ENCODE results near the gene REC8. TPM values are rescaled to one million over a fixed set of nuclear protein-coding genes. Genes with fewer than 3 reads are reported as not detected.
"Not testable (repeated sequence)": the region's sequence is repeated elsewhere in the genome, so short reads cannot be mapped to it uniquely, and the experiment has no call there.

Gene REC8
- total RNA-seq, 2 experiments from 2014 or later: 54.5 to 58.6 TPM

DNA sequence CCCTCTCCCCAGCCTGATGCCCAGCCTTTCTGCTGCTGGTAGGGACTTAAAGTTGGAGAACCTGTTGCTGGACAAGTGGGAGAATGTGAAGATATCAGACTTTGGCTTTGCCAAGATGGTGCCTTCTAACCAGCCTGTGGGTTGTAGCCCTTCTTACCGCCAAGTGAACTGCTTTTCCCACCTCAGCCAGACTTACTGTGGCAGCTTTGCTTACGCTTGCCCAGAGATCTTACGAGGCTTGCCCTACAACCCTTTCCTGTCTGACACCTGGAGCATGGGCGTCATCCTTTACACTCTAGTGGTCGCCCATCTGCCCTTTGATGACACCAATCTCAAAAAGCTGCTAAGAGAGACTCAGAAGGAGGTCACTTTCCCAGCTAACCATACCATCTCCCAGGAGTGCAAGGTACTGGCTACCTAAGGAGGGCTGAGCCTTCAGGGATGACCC is 35.2 kb downstream of the REC8 start:
- ChIA-PET POLR2A (interaction anchor here (1.0 to 4.1 kb wide), 3 partner anchors 8 to 93 kb away, joined by 3 to 23 read pairs (median 3); partner anchors contain the start of genes DCAF11 and TM9SF1), CTCF (interaction anchor here (1.0 kb wide), 1 partner anchor 101 kb away, joined by 3 read pairs; the partner anchor contains the start of gene CIDEB)
- ATAC-seq: no peak
- no peaks in the 10 kb centered on the region for H3K27me3 Mint-ChIP-seq (ENCODE audit: low read depth)
- H3K9me3 Mint-ChIP-seq (ENCODE audit: insufficient read depth): peaks cover 7% of the 10 kb centered on the region
- H3K36me3 Mint-ChIP-seq (ENCODE audit: low read depth): peaks cover 83% of the 10 kb centered on the region
- peak overlapping the region; percentile 46 for H3K27ac Mint-ChIP-seq
- DNase-seq: no peak
- H3K4me1 Mint-ChIP-seq (ENCODE audit: low read depth): peaks cover 21% of the 10 kb centered on the region
- H3K4me3 Mint-ChIP-seq: no peak overlapping the region

DNA sequence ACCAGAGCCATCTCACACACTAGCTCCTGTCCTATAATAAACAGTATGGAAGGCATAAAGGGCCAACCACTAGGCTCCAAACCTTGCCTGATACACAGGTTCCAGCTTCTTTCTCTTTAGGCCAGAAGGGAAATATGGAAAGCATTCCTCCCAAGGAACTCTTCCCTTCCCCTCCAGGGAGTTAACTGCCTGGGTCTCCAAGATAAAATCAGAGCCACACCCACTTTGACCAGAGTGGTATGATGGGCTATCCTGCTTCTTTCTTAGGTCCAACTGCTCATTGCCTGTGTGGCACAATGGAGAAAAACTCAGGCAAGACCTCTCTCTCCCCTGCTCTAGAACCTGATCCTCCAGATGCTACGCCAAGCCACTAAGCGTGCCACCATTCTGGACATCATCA is 35.7 kb downstream of the REC8 start:
- DNase-seq (no peak), ATAC-seq (no peak)
- no peak overlapping the region for H3K4me3 Mint-ChIP-seq
- H3K27me3 Mint-ChIP-seq (ENCODE audit: low read depth): no peaks in the 10 kb centered on the region
- peaks cover 78% of the 10 kb centered on the region for H3K36me3 Mint-ChIP-seq (ENCODE audit: low read depth)
- peaks cover 5% of the 10 kb centered on the region for H3K9me3 Mint-ChIP-seq (ENCODE audit: insufficient read depth)
- POLR2A ChIA-PET: interaction anchor here (1.0 to 4.1 kb wide), 3 partner anchors 8 to 94 kb away, joined by 3 to 23 read pairs (median 3); partner anchors contain the start of genes DCAF11 and TM9SF1
- H3K4me1 Mint-ChIP-seq (ENCODE audit: low read depth): peaks cover 25% of the 10 kb centered on the region
- H3K27ac Mint-ChIP-seq: no peak overlapping the region
- CTCF ChIA-PET: no interaction called here

DNA sequence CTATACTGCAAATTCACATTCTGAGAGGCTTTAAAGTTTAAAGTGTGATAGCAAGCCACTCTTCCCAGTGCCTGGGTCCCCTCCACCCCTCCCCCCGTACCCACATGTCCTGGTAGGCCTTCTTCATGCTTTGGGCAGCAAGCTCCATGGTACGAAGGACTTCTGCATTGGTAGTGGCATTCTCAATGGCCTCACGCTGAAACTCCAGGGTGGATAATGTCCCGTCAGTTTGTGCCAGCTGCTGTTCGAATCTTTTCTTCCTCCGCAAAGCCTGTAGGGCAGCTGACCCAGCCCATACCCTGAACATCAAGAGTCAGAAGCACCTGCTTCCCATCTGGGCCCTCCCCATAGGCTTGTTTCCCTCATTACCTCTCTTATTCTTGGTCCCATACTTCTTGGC is 39.4 kb downstream of the REC8 start:
- H3K4me3 Mint-ChIP-seq: peak overlapping the region; percentile 87
- H3K4me1 Mint-ChIP-seq (ENCODE audit: low read depth): peaks cover 48% of the 10 kb centered on the region

DNA sequence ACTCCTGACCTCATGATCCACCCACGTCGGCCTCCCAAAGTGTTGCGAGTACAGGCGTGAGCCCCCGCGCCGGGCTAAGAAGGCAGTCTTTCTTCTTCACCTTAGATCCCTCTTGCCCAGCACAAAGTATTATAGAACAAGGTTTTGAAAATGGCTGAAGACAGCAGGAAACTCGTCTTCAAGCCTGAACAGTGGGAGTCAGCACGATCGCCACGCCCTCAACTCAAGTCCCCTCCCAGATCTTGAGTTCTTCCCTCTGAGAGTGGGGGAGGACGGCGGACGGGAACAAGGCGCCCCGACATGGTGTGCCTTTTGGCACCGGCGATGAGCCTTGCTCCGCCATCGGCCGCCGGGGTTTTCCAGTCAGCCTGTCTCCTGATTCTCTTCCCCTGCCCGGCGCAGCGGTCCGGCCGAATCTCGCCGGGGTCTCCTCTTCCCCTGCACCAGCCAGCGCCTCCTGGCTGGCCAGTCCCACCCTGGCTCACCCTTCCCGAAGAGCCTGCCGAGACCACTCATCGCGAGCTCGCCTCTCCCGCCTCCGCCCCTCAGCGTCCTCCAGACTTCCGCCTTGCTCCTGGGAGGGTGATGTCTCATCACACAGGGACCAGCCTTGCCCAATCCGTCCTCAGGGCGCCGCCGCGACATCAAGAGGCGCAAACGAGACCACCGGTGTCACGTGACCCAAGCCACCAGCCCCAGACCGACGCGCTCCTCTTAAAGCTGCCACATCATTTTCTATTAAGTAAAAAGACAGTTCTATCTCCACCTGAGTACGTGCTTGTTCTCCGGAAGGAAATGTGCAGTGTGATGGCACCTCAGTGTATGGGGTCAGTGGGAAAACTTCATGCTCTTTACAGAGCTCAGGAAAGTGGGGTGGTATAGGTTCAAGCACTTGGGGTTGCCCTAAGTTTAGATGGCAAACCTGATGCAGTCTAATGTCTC is 41.3 kb downstream of the REC8 start, which contains the start of gene CHMP4A:
Gene CHMP4A, minus strand, starts transcription at position 565 of the 942 bp plus-strand sequence. Its CDS starts 49 bp downstream, at position 516.
- peaks cover 50% of the 10 kb centered on the region for H3K4me1 Mint-ChIP-seq (ENCODE audit: low read depth)
- H3K36me3 Mint-ChIP-seq (ENCODE audit: low read depth): peaks cover 59% of the 10 kb centered on the region
- ATAC-seq (peak; percentile 87), DNase-seq (peak; percentile 99)
- peak within 1 kb of the TSS; percentile 87 for H3K4me3 Mint-ChIP-seq
- H3K9me3 Mint-ChIP-seq (ENCODE audit: insufficient read depth): no peaks in the 10 kb centered on the region
- ChIA-PET POLR2A (interaction anchor here (0.6 to 8.8 kb wide), 37 partner anchors 8 to 891 kb away, joined by 3 to 87 read pairs (median 5); partner anchors contain the start of genes ADCY4, CIDEB, DHRS1 and EMC9), CTCF (interaction anchor here (0.7 to 4.0 kb wide), 20 partner anchors 10 to 218 kb away, joined by 3 to 47 read pairs (median 6); partner anchors contain the start of genes CIDEB, DHRS1, IPO4 and IRF9)
- peak within 1 kb of the TSS; percentile 97 for H3K27ac Mint-ChIP-seq
- H3K27me3 Mint-ChIP-seq (ENCODE audit: low read depth): no peaks in the 10 kb centered on the region

More for the DNA sequence above, 39.4 kb downstream of the REC8 start:
- Mint-ChIP-seq H3K27ac (peak overlapping the region; percentile 97), H3K36me3 (ENCODE audit: low read depth) (peaks cover 69% of the 10 kb centered on the region), H3K27me3 (ENCODE audit: low read depth) (no peaks in the 10 kb centered on the region), H3K9me3 (ENCODE audit: insufficient read depth) (no peaks in the 10 kb centered on the region)
- CTCF ChIA-PET: interaction anchor here (0.8 to 4.0 kb wide), 3 partner anchors 16 to 97 kb away, joined by 3 to 22 read pairs (median 3); partner anchors contain the start of genes CIDEB, TINF2 and TM9SF1
- DNase-seq (no peak), ATAC-seq (no peak)
- POLR2A ChIA-PET: interaction anchor here (0.8 to 8.8 kb wide), 2 partner anchors 17 to 56 kb away, joined by 3 to 87 read pairs; partner anchors contain the start of gene TM9SF1

DNA sequence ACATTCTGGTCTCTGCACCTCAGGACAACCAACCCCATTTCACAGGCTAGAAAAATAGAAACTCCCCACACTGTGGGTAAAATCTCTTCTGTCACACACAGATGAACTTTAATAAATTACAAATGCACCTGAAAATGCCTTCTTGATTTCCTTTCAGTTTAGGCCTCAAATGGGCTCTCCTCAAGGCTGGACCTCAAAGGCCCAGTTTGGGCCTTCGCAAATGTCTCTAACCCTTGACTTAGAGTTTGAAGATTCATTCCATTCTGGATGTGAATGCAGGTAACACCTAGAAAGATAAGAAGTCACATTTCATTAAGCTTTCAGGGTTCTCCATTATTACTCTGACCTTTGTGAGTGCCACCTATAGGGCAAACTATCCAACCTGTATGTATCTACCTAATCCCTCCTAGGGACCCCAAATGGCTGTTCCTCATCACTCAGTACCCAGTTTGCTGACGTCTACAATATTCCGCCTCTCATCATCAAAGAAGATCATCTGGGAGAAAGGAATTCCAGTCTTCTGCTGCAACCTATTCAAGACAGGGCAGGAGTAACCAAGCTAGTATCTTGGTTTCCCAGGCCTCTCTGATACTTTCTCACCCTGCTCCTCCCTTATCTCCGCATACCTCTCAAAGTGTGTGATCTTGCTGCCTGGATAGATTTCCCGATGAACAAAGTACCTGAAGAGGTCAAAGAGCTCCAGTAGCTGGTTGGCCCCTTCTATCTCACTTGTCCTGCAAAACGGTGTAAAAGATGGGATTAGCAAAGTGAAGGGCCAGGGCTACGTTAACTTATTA is 42.2 kb downstream of the REC8 start:
- Mint-ChIP-seq H3K27me3 (ENCODE audit: low read depth) (no peaks in the 10 kb centered on the region), H3K36me3 (ENCODE audit: low read depth) (peaks cover 56% of the 10 kb centered on the region), H3K27ac (peak overlapping the region; percentile 97), H3K4me1 (ENCODE audit: low read depth) (peaks cover 50% of the 10 kb centered on the region), H3K9me3 (ENCODE audit: insufficient read depth) (no peaks in the 10 kb centered on the region), H3K4me3 (peak overlapping the region; percentile 87)
- DNase-seq (no peak), ATAC-seq (no peak)
- CTCF ChIA-PET: interaction anchor here (0.6 to 4.0 kb wide), 23 partner anchors 11 to 222 kb away, joined by 3 to 47 read pairs (median 6); partner anchors contain the start of genes CIDEB, DHRS1, IPO4 and IRF9
- POLR2A ChIA-PET: interaction anchor here (0.6 to 8.8 kb wide), 38 partner anchors 9 to 892 kb away, joined by 3 to 87 read pairs (median 5); partner anchors contain the start of genes ADCY4, CIDEB, DHRS1 and EMC9

DNA sequence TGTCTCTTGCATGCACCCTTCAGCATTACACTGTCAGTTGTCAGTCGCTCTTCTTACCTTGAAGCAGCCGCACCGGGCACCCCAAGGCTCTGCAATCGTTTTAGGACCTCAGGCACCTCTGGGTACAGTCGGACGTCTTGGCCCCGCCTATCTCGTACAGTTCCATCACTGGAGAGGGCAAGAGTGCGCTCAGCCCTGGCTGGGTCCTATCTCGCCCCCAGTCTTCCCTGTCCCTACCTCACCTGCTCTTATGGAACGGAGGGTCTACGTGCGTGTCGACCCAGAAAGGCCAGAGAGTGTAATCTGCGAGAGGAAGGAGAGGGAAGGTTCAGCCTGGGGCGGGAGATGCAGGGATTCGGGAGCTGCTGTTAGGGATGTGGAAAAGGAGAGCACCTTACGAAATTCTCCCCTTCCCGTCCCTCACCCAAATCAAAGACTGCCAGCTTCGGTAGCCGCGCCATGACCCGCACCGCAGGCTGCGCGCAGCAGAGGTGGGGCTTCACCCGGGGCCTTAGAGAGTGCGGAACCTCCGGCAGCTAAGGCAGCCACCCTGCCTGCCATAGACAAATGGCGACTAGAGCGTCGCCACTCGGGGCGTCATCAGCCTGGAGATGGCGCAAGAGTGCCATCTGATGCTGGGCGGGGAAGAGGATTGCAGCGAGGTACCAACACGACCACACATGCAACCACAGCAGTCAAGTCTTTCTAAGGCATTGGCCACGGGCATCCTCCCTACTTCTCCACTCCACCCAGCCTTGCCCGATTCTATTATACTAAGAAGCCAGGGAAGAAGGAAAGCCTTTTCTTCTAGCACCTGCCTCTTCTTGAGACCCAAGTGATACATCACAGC is 43.8 kb downstream of the REC8 start, which contains the start of gene MDP1:
Gene MDP1, minus strand, starts transcription at position 572 of the 850 bp plus-strand sequence. Its CDS starts 111 bp downstream, at position 461.
- H3K9me3 Mint-ChIP-seq (ENCODE audit: insufficient read depth): no peaks in the 10 kb centered on the region
- peaks cover 46% of the 10 kb centered on the region for H3K4me1 Mint-ChIP-seq (ENCODE audit: low read depth)
- peak within 1 kb of the TSS; percentile 97 for H3K27ac Mint-ChIP-seq
- ChIA-PET CTCF (interaction anchor here (0.5 to 3.7 kb wide), 31 partner anchors 9 to 224 kb away, joined by 3 to 47 read pairs (median 5); partner anchors contain the start of genes CIDEB, DHRS1, GMPR2 and IPO4), POLR2A (interaction anchor here (0.6 to 8.8 kb wide), 18 partner anchors 13 to 895 kb away, joined by 3 to 87 read pairs (median 5); partner anchors contain the start of genes DCAF11, DHRS1, EMC9 and GMPR2)
- DNase-seq: peak; percentile 93
- H3K4me3 Mint-ChIP-seq: peak within 1 kb of the TSS; percentile 94
- H3K36me3 Mint-ChIP-seq (ENCODE audit: low read depth): peaks cover 42% of the 10 kb centered on the region
- no peaks in the 10 kb centered on the region for H3K27me3 Mint-ChIP-seq (ENCODE audit: low read depth)
- ATAC-seq: peak; percentile 77

DNA sequence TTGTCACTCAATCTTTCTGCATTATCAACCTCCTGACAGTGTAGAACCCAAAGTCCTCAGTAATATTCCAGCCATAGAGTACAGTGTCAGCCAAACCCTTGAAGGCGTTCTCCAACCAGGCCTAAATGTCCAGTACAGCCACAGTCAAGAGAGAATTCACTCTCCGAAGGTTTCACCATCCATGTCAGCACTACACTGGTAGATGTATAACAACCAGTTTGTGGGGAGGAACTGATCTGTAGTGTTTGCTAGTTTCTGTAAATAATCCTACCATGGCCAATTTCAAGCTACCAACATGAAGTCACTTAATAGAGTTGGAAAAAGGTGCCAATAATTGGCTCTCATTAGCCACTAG is 44.4 kb downstream of the REC8 start:
- ATAC-seq: no peak
- ChIA-PET POLR2A (interaction anchor here (0.6 to 8.8 kb wide), 17 partner anchors 13 to 895 kb away, joined by 3 to 87 read pairs (median 5); partner anchors contain the start of genes DCAF11, DHRS1, EMC9 and GMPR2), CTCF (interaction anchor here (0.5 to 3.7 kb wide), 23 partner anchors 9 to 215 kb away, joined by 3 to 47 read pairs (median 6); partner anchors contain the start of genes CIDEB, DHRS1, GMPR2 and IRF9)
- Mint-ChIP-seq H3K27me3 (ENCODE audit: low read depth) (no peaks in the 10 kb centered on the region), H3K36me3 (ENCODE audit: low read depth) (peaks cover 36% of the 10 kb centered on the region), H3K27ac (peak overlapping the region; percentile 97), H3K4me3 (peak overlapping the region; percentile 94), H3K9me3 (ENCODE audit: insufficient read depth) (no peaks in the 10 kb centered on the region), H3K4me1 (ENCODE audit: low read depth) (peaks cover 44% of the 10 kb centered on the region)
- DNase-seq: no peak

DNA sequence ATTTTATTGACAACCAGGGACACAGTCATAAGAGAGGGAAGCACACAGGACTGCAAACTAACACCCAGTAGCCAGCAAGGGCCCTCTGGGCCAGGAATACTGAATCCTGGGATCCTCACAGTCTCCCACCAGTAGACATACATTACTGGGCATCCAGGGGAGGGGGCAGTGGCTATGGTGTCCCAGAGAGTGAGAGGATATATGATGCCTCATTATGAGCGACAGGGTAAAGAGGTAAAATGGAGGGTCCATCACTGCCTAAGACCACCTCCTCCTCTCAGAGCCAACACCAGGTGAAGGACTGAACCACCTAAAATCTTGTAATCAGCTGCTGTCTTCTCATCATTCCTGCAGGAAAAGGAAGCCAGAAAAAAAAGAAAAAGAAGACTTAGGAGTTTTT is 45.0 kb downstream of the REC8 start:
- ChIA-PET CTCF (interaction anchor here (1.7 to 1.8 kb wide), 2 partner anchors 26 to 63 kb away, joined by 11 to 29 read pairs; partner anchors contain the start of gene TINF2), POLR2A (interaction anchor here (1.8 to 8.8 kb wide), 2 partner anchors 22 to 28 kb away, joined by 6 to 87 read pairs; partner anchors contain the start of genes IPO4 and TM9SF1)
- H3K9me3 Mint-ChIP-seq (ENCODE audit: insufficient read depth); H3K27me3 Mint-ChIP-seq (ENCODE audit: low read depth); ATAC-seq; H3K4me3 Mint-ChIP-seq; DNase-seq: not testable (repeated sequence)
- Mint-ChIP-seq H3K36me3 (ENCODE audit: low read depth) (peaks cover 31% of the 10 kb centered on the region), H3K27ac (peak overlapping the region; percentile 97), H3K4me1 (ENCODE audit: low read depth) (peaks cover 38% of the 10 kb centered on the region)

DNA sequence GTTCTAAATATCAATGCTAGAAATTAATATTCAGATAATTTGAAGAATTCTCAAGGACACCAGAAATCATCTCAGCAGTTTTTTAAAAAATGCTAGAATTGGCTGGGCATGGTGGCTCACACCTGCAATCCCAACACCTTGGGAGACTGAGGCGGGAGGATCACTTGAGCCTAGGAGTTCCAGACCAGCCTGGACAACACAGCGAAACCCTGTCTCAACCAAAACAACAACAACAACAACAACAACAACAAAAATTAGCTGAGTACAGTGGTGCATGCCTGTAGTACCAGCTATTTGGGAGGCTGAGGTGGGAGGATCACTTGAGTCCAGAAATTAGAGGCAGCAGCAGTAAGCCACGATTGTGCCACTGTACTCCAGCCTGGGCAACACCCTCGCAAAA is 47.2 kb downstream of the REC8 start:
- CTCF ChIA-PET: interaction anchor here (0.9 to 1.8 kb wide), 4 partner anchors 16 to 89 kb away, joined by 3 to 6 read pairs (median 4); partner anchors contain the start of gene CIDEB
- no peak for DNase-seq
- no peak overlapping the region for H3K27ac Mint-ChIP-seq
- H3K36me3 Mint-ChIP-seq (ENCODE audit: low read depth): peaks cover 22% of the 10 kb centered on the region
- H3K4me1 Mint-ChIP-seq (ENCODE audit: low read depth): peaks cover 25% of the 10 kb centered on the region
- H3K4me3 Mint-ChIP-seq: no peak overlapping the region
- no peaks in the 10 kb centered on the region for H3K9me3 Mint-ChIP-seq (ENCODE audit: insufficient read depth)
- POLR2A ChIA-PET: no interaction called here
- no peak for ATAC-seq
- no peaks in the 10 kb centered on the region for H3K27me3 Mint-ChIP-seq (ENCODE audit: low read depth)
